Measurements from ENCODE around the gene PNMA8A.

- no peak for TF ChIP-seq CTCF (IDR thresholded peaks at IDR 0.05)
- no peak for TF ChIP-seq POLR2A (IDR thresholded peaks at IDR 0.05)
Observed at GRCh38 chr19:46463516-46463915, 7.8 kb downstream of the PNMA8A start.

Measured in lower leg skin (tissue), 3 donors.